SIG-M5 treated with dmso at 0.1 percent for 504 hours (cell line): ENCODE data around the gene AMY2B.
"Not testable (repeated sequence)": the region's sequence is repeated elsewhere in the genome, so short reads cannot be mapped to it uniquely, and the experiment has no call there.

Experiments
- DNase-seq: peaks from one replicate; lab custom pipeline; 2025; ENCODE audit not compliant: unreplicated experiment; lab: John Stamatoyannopoulos, UW

The AMY2B gene

DNA sequence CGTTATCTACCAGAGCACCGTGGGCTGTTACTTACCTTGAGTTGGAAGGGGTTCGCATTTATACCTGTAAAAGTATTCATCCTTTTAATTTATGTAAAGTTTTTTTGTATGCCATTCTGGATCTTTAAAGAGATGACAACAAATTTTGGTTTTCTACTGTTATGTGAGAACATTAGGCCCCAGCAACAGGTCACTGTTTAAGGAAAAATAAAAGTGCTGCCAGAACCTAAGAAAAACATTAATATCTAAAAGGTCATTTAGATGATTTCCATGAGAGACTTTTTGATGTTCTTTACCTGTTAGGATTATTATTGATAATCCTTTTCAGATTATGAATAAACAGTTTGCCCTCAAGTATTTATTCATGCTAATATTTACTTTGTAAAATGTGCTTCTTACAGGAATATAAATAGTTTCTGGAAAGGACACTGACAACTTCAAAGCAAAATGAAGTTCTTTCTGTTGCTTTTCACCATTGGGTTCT is 45.6 kb downstream of the AMY2B start, which contains the start of gene AMY2A:
TSS of gene AMY2A (plus strand) at position 434 of the 484 bp plus-strand sequence. CDS start at position 448, 14 bp downstream.
- DNase-seq = not testable (repeated sequence)

DNA sequence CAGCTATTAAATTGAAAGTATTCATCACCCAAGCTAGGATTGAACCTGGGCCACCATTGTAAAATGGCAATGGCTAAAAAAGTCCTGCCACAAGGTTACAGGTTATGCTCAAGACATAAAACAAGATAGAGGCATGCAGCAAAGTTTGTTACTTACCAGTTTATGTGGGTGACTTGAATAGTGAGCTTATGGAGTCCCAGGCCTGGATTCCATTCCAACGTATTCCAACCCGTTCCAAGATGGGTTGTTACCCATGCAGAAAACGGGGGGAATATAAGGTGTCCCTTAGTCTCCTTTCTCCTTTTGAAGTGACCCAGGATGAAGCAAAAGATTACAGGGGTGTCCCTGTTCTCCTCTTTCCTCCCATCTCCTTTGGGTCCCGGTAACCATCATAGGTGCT is 56.0 kb downstream of the AMY2B start:
- not testable (repeated sequence) for DNase-seq
